Neural progenitor cell (in vitro differentiated cells): ENCODE results near the gene AMN1. TPM values are rescaled to one million over a fixed set of nuclear protein-coding genes. Genes with fewer than 3 reads are reported as not detected.
"Not testable (repeated sequence)": the region's sequence is repeated elsewhere in the genome, so short reads cannot be mapped to it uniquely, and the experiment has no call there.

Source experiments
- DNase-seq: peaks from one replicate; pipeline ENCODE4 v3.0.0-alpha.2; 2016; ENCODE audit warnings: low spot score
- H2AFZ ChIP-seq: fragments of 200-600 bp; sonication (generic); replicated peaks from 2 replicates; pipeline ENCODE4 v1.6.1; 2016; ENCODE audit warnings: antibody characterized with exemption
- H3F3A ChIP-seq: fragments of 200-600 bp; sonication (generic); 2 replicates; pipeline ENCODE4 v1.6.1; 2016; ENCODE audit warnings: antibody characterized with exemption, low read depth
- H3K27ac ChIP-seq: fragments of 200-600 bp; sonication (generic); 2 replicates; pipeline ENCODE4 v1.5.1; 2016; ENCODE audit warnings: mild to moderate bottlenecking
- H3K27me3 ChIP-seq: fragments of 200-600 bp; sonication (generic); 2 replicates; pipeline ENCODE4 v1.6.1; 2016; ENCODE audit warnings: mild to moderate bottlenecking, moderate library complexity
- H3K36me3 ChIP-seq: fragments of 200-600 bp; sonication (generic); 2 replicates; pipeline ENCODE4 v1.5.1; 2016
- H3K4me1 ChIP-seq: fragments of 200-600 bp; sonication (generic); 2 replicates; pipeline ENCODE4 v1.6.1; 2016; ENCODE audit warnings: mixed run types
- H3K4me2 ChIP-seq: fragments of 200-600 bp; sonication (generic); 2 replicates; pipeline ENCODE4 v1.6.1; 2016
- H3K4me3 ChIP-seq: fragments of 200-600 bp; sonication (generic); 2 replicates; pipeline ENCODE4 v1.5.1; 2016
- H3K79me2 ChIP-seq: fragments of 200-600 bp; sonication (generic); 2 replicates; pipeline ENCODE4 v1.6.1; 2016; ENCODE audit warnings: low read depth
- H3K9ac ChIP-seq: fragments of 200-600 bp; sonication (generic); 2 replicates; pipeline ENCODE4 v1.6.1; 2016
- H3K9me3 ChIP-seq: fragments of 200-600 bp; sonication (generic); 2 replicates; pipeline ENCODE4 v1.5.1; 2016; ENCODE audit warnings: low read depth
- H4K20me1 ChIP-seq: fragments of 200-600 bp; sonication (generic); 2 replicates; pipeline ENCODE4 v1.6.1; 2016; ENCODE audit warnings: low read depth
- H3K27ac Mint-ChIP-seq: 3 replicates; pipeline ENCODE4 v1.8.0; 2021; ENCODE audit warnings: mixed read lengths
- H3K27me3 Mint-ChIP-seq: 2 replicates; pipeline ENCODE4 v1.8.0; 2022; ENCODE audit warnings: low read depth, mild to moderate bottlenecking, inconsistent platforms, moderate library complexity, mixed read lengths; ENCODE audit not compliant: insufficient read depth
- H3K36me3 Mint-ChIP-seq: 3 replicates; pipeline ENCODE4 v1.8.0; 2021; ENCODE audit warnings: mixed read lengths
- H3K4me1 Mint-ChIP-seq: 3 replicates; pipeline ENCODE4 v1.8.0; 2021; ENCODE audit warnings: mixed read lengths
- H3K4me3 Mint-ChIP-seq: 3 replicates; pipeline ENCODE4 v1.8.0; 2021; ENCODE audit warnings: mild to moderate bottlenecking, moderate library complexity, mixed read lengths
- H3K9me3 Mint-ChIP-seq: 3 replicates; pipeline ENCODE4 v1.8.0; 2020; ENCODE audit warnings: mixed read lengths
- CTCF ChIP-seq: fragments of 200-600 bp; sonication (generic); IDR thresholded peaks from 2 replicates; pipeline ENCODE4 v1.5.1; 2017; ENCODE audit warnings: antibody characterized with exemption, mild to moderate bottlenecking
- EZH2 ChIP-seq: fragments of 200-600 bp; sonication (generic); IDR thresholded peaks from 2 replicates; pipeline ENCODE4 v1.6.1; 2017; ENCODE audit warnings: antibody characterized with exemption, mild to moderate bottlenecking, moderate library complexity
- EZH2phosphoT487 ChIP-seq: fragments of 200-600 bp; sonication (generic); IDR thresholded peaks from 2 replicates; pipeline ENCODE4 v1.6.1; 2017; ENCODE audit warnings: antibody characterized with exemption
- total RNA-seq: library from RNA; depleted of rRNA; stranded (reverse); fragments of >200 nt; gene quantifications from 2 replicates; pipeline ENCODE4 v1.2.3, GENCODE V29; 2015; ENCODE audit warnings: low replicate concordance

The AMN1 gene
- total RNA-seq, 1 donor from 2014 or later = 29.4 TPM

- Mint-ChIP-seq H3K27ac (no peak overlapping the region), H3K27me3 (no peaks in the 10 kb centered on the region), H3K36me3 (peaks cover 9% of the 10 kb centered on the region), H3K4me3 (no peak overlapping the region), H3K9me3 (peaks cover 12% of the 10 kb centered on the region), H3K4me1 (peaks cover 4% of the 10 kb centered on the region)
- no peaks in the 10 kb centered on the region for H3K4me1 ChIP-seq
- no peak overlapping the region for H3K4me3 ChIP-seq
- H3K79me2 ChIP-seq = no peaks in the 10 kb centered on the region
- H3K27me3 ChIP-seq = no peaks in the 10 kb centered on the region
- no peak for TF ChIP-seq EZH2phosphoT487
- no peak for TF ChIP-seq EZH2
- no peak for TF ChIP-seq CTCF
- no peaks in the 10 kb centered on the region for H3K36me3 ChIP-seq
- no peak overlapping the region for H3K4me2 ChIP-seq
- H3K9me3 ChIP-seq = peaks cover 9% of the 10 kb centered on the region
- DNase-seq = no peak
- H2AFZ ChIP-seq = no peak overlapping the region
- H3K9ac ChIP-seq = no peak overlapping the region
- H4K20me1 ChIP-seq = no peaks in the 10 kb centered on the region
- no peak overlapping the region for H3K27ac ChIP-seq
- H3F3A ChIP-seq = no peaks in the 10 kb centered on the region
Observed at GRCh38 chr12:31672521-31672920, 56.3 kb downstream of the AMN1 start.

- H3K27me3 ChIP-seq, H3K9ac ChIP-seq, H3F3A ChIP-seq, H3K4me3 Mint-ChIP-seq, H3K36me3 ChIP-seq, DNase-seq, H3K27ac ChIP-seq, H3K4me3 ChIP-seq, H2AFZ ChIP-seq, H3K4me2 ChIP-seq, H3K4me1 Mint-ChIP-seq, H3K9me3 ChIP-seq, H3K27ac Mint-ChIP-seq, H3K27me3 Mint-ChIP-seq, H4K20me1 ChIP-seq, H3K4me1 ChIP-seq, H3K79me2 ChIP-seq: not testable (repeated sequence)
- peaks cover 14% of the 10 kb centered on the region for H3K36me3 Mint-ChIP-seq
- peaks cover 23% of the 10 kb centered on the region for H3K9me3 Mint-ChIP-seq
Observed at GRCh38 chr12:31669582-31669981, 59.2 kb downstream of the AMN1 start.

GRCh38 chr12:31669020-31669419, 59.8 kb downstream of the AMN1 start:
- Histone ChIP-seq H3K9ac (no peak overlapping the region), H4K20me1 (no peaks in the 10 kb centered on the region), H3K4me1 (no peaks in the 10 kb centered on the region), H3K9me3 (peaks cover 9% of the 10 kb centered on the region), H3K4me2 (no peak overlapping the region), H3K36me3 (no peaks in the 10 kb centered on the region), H2AFZ (no peak overlapping the region), H3F3A (no peaks in the 10 kb centered on the region), H3K4me3 (no peak overlapping the region), H3K27me3 (no peaks in the 10 kb centered on the region), H3K27ac (no peak overlapping the region), H3K79me2 (no peaks in the 10 kb centered on the region)
- Mint-ChIP-seq H3K4me3 (no peak overlapping the region), H3K9me3 (peaks cover 23% of the 10 kb centered on the region), H3K27ac (no peak overlapping the region), H3K4me1 (peaks cover 4% of the 10 kb centered on the region), H3K27me3 (peaks cover 4% of the 10 kb centered on the region), H3K36me3 (peaks cover 14% of the 10 kb centered on the region)
- TF ChIP-seq CTCF (no peak), EZH2phosphoT487 (no peak), EZH2 (no peak)
- no peak for DNase-seq

GRCh38 chr12:31664038-31664437, 64.8 kb downstream of the AMN1 start:
- Mint-ChIP-seq H3K4me3 (no peak overlapping the region), H3K36me3 (peaks cover 12% of the 10 kb centered on the region), H3K27ac (no peak overlapping the region), H3K9me3 (peaks cover 18% of the 10 kb centered on the region), H3K4me1 (no peaks in the 10 kb centered on the region), H3K27me3 (peaks cover 4% of the 10 kb centered on the region)
- Histone ChIP-seq H3K4me1 (no peaks in the 10 kb centered on the region), H4K20me1 (no peaks in the 10 kb centered on the region), H3K27ac (no peak overlapping the region), H3F3A (peaks cover 8% of the 10 kb centered on the region), H3K9ac (no peak overlapping the region), H2AFZ (no peak overlapping the region), H3K36me3 (no peaks in the 10 kb centered on the region), H3K27me3 (no peaks in the 10 kb centered on the region), H3K4me3 (no peak overlapping the region), H3K4me2 (no peak overlapping the region), H3K79me2 (no peaks in the 10 kb centered on the region), H3K9me3 (peaks cover 4% of the 10 kb centered on the region)
- DNase-seq = no peak
- TF ChIP-seq CTCF = no peak
- TF ChIP-seq EZH2 = no peak
- TF ChIP-seq EZH2phosphoT487 = no peak
